Muscle of leg (tissue), 16 donors: ENCODE measurements around the gene PEX5L. TPM values are rescaled to one million over a fixed set of nuclear protein-coding genes. Genes with fewer than 3 reads are reported as not detected.

Source experiments
- DNase-seq: peaks from one replicate; pipeline ENCODE4 v3.0.0; 2013
- H3K27ac ChIP-seq: one replicate; pipeline ENCODE4 v1.5.1; 2013; ENCODE audit warnings: mild to moderate bottlenecking, low read length, control low read depth
- H3K27me3 ChIP-seq: one replicate; pipeline ENCODE4 v1.6.1; 2013; ENCODE audit warnings: low read length; ENCODE audit not compliant: control insufficient read depth, insufficient read depth
- H3K36me3 ChIP-seq: one replicate; pipeline ENCODE4 v1.6.1; 2013; ENCODE audit warnings: low read length; ENCODE audit not compliant: control insufficient read depth, insufficient read depth
- H3K4me1 ChIP-seq: one replicate; pipeline ENCODE4 v1.6.1; 2013; ENCODE audit warnings: low read length; ENCODE audit not compliant: control insufficient read depth, insufficient read depth
- H3K4me3 ChIP-seq: one replicate; pipeline ENCODE4 v1.5.1; 2013; ENCODE audit warnings: low read length, control low read depth
- H3K9me3 ChIP-seq: replicated peaks from 2 replicates; pipeline ENCODE4 v1.6.1; 2013; ENCODE audit warnings: low read depth, low read length; ENCODE audit not compliant: control insufficient read depth
- WGBS: methylation state at CpG from one replicate; pipeline ENCODE4 v1.1.5; 2013; ENCODE audit warnings: missing lambda C conversion rate; ENCODE audit not compliant: insufficient coverage; 5-methylcytosine and 5-hydroxymethylcytosine counted together
- long read RNA-seq, 11 donors: transcript quantifications; one replicate each; lab custom pipeline, GENCODE V29; 2026
- polyA plus RNA-seq, 8 donors: library from polyadenylated mRNA; unstranded; fragments of 120-200 nt; gene quantifications; one replicate each; pipeline versions ENCODE4 v1.2.1 to v1.2.3, GENCODE V29; 2013; ENCODE audit warnings: inconsistent platforms in 1 of 8, low replicate concordance in 1 of 8; ENCODE audit not compliant: insufficient read length in 8 of 8, insufficient read depth in 1 of 8
- total RNA-seq: library from RNA; stranded (reverse); fragments of 120-200 nt; gene quantifications from one replicate; pipeline ENCODE4 v1.2.4, GENCODE V29; 2013

The PEX5L gene, protein sequence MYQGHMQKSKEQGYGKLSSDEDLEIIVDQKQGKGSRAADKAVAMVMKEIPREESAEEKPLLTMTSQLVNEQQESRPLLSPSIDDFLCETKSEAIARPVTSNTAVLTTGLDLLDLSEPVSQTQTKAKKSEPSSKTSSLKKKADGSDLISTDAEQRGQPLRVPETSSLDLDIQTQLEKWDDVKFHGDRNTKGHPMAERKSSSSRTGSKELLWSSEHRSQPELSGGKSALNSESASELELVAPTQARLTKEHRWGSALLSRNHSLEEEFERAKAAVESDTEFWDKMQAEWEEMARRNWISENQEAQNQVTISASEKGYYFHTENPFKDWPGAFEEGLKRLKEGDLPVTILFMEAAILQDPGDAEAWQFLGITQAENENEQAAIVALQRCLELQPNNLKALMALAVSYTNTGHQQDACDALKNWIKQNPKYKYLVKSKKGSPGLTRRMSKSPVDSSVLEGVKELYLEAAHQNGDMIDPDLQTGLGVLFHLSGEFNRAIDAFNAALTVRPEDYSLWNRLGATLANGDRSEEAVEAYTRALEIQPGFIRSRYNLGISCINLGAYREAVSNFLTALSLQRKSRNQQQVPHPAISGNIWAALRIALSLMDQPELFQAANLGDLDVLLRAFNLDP
- total RNA-seq (not detected), polyA plus RNA-seq (under 1 TPM; 0.06 to 0.32 (median 0.18) TPM)
- long read RNA-seq, donor 1 = 0 reads
- long read RNA-seq, donor 2 = 0 reads
- long read RNA-seq, donor 3 = 0 reads
- long read RNA-seq, donor 4 = 0 reads
- long read RNA-seq, donor 5 = 0 reads
- long read RNA-seq, donor 6 = 0 reads
- long read RNA-seq, donor 7 = 0 reads
- long read RNA-seq, donor 8 = 0 reads
- long read RNA-seq, donor 9 = 0 reads
- long read RNA-seq, donor 10 = 0 reads
- long read RNA-seq, donor 11 = 0 reads

DNA sequence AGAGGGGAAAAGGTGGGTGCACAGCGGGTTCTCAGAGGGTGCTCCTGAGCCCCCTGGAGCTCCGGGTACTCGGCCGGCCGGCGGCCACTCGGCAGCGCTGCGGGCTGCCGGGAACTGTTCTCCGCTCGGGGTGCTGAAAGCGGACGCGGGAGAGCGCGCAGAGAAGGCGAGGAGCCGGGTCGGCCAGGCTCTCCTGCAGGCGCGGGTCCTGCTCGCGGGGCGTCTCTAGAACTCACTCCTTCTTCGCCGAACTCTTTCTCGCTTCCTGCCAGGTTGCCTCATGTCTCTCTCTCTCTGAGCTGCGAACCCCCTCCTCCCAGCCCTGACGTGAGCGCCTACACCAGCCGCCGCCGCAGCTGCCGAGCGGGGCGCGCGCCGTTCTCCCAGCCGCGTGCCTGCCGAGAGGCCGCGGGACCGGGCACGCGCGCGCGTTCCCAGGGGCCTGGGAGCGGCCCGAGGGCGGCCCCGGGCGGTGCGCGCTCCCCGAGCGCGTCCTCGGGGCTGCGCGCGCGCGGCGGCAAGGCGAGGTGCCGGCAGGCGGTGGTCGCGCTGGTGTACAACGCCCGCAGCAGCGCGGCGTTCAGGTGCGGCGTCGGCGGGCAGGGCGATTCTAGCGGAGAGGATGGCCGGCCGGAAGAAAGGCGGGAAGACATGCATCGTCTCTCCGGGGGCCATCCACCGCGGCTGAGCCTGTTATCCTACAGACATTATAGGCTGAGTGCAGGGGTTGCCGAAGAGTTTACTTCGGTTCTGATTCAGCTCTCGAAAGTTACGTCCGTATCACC is at the start of gene PEX5L:
PEX5L (minus strand) TSS at position 267 of the 785 bp plus-strand sequence. CDS start 338 bp downstream, outside the sequence.
- Histone ChIP-seq H3K27ac (no peak within 1 kb of the TSS), H3K4me1 (peaks cover 4% of the 10 kb centered on the region), H3K4me3 (peak within 1 kb of the TSS; percentile 20), H3K9me3 (no peaks in the 10 kb centered on the region), H3K36me3 (no peaks in the 10 kb centered on the region), H3K27me3 (peaks cover 14% of the 10 kb centered on the region)
- under 1% methylated on average over 94 of the region's 96 CpGs for WGBS
- peak; percentile 66 for DNase-seq

DNA sequence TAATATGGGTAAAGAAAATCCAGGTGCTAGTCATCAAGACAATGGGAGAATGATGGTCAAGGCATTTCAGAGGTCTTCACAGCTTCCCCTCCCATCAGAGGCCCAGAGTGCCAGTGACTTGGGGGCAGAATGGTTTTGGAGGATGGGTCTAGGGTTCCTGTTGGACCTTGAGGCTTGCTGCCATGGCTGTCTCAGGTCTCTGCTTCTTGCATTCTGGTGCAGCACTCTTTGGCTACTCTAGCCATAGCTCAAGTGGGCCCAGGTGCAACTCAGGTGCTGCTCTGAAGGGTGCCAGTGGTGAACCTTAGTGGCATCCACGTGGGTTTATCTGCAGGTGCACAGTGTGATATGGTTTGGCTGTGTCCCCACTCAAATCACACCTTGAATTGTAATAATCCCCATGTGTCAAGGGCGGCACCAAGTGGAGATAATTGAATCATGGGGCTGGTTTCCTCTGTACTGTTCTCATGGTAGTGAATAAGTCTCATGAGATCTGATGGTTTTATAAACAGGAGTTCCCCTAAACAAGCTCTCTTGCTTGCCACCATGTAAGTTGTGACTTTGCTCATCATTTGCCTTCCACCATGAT is 48.5 kb upstream of the PEX5L start:
- Histone ChIP-seq H3K27me3 (no peaks in the 10 kb centered on the region), H3K9me3 (no peaks in the 10 kb centered on the region), H3K27ac (no peak overlapping the region), H3K4me1 (no peaks in the 10 kb centered on the region), H3K36me3 (no peaks in the 10 kb centered on the region), H3K4me3 (no peak overlapping the region)
- DNase-seq = no peak
- no CpG with 5 or more reads among the region's 2 CpGs for WGBS

DNA sequence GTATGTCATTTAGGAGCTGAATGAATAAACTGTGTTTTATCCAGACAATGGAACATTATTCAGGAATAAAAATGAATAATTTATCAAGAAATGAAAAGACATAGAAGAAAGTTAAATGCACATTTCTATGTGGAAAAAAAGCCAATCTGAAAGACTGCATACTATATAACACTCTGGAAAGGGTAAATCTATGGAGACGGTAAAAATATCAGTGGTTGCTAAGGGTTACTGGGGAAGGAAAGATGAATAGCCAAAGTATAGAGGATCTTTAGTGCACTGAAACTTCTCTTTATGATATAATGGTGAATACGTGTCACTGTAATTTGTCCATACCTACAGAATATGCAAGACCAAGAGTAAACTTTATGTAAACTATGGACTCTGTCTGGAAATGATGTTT is 46.0 kb upstream of the PEX5L start:
- no peaks in the 10 kb centered on the region for H3K4me1 ChIP-seq
- no peaks in the 10 kb centered on the region for H3K27me3 ChIP-seq
- no peaks in the 10 kb centered on the region for H3K9me3 ChIP-seq
- WGBS = no CpG with 5 or more reads among the region's 2 CpGs
- DNase-seq = no peak
- H3K27ac ChIP-seq = no peak overlapping the region
- H3K4me3 ChIP-seq = no peak overlapping the region
- no peaks in the 10 kb centered on the region for H3K36me3 ChIP-seq

DNA sequence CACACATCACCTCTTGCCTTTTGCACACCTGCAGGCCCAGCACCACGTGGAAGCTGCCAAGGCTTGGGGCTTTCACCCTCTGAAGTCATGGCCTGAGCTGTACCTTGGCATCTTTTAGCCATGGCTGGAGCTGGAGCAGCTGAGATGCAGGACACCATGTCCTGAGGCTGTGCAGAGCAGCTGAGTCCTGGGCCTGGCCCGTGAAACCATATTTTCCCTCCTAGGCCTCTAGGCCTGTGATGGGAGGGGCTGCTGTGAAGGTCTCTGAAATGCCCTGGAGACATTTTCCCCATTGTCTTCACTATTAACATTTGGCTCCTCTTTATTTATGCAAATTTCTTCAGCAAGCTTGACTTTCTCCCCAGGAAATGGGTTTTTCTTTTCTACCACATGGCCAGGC is 41.9 kb upstream of the PEX5L start:
- H3K36me3 ChIP-seq = no peaks in the 10 kb centered on the region
- H3K9me3 ChIP-seq = no peaks in the 10 kb centered on the region
- H3K4me1 ChIP-seq = no peaks in the 10 kb centered on the region
- no peak for DNase-seq
- WGBS = 60% methylated on average over 1 of the region's 2 CpGs
- H3K27ac ChIP-seq = no peak overlapping the region
- no peaks in the 10 kb centered on the region for H3K27me3 ChIP-seq
- H3K4me3 ChIP-seq = no peak overlapping the region

DNA sequence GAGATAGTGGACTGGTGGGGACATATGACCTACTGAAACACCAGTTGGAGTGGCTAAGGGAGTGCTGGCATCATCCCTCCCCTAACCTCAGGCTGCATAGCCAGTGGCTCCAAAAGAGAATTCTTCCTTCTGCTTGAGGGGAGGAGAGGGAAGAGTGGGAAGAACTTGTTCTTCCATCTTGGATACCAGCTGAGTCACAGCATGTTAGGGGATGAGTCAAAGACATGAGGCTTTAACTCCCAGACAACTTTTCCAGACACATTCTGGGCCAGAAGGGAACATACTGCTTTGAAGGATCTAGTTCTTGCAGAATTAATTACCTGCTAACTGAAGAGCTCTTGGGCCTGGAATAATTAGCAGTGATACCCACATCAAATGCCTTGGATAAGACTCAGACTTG is 36.8 kb upstream of the PEX5L start:
- no peak overlapping the region for H3K27ac ChIP-seq
- no peaks in the 10 kb centered on the region for H3K4me1 ChIP-seq
- H3K4me3 ChIP-seq = no peak overlapping the region
- no peak for DNase-seq
- H3K36me3 ChIP-seq = no peaks in the 10 kb centered on the region
- no peaks in the 10 kb centered on the region for H3K9me3 ChIP-seq
- H3K27me3 ChIP-seq = no peaks in the 10 kb centered on the region

DNA sequence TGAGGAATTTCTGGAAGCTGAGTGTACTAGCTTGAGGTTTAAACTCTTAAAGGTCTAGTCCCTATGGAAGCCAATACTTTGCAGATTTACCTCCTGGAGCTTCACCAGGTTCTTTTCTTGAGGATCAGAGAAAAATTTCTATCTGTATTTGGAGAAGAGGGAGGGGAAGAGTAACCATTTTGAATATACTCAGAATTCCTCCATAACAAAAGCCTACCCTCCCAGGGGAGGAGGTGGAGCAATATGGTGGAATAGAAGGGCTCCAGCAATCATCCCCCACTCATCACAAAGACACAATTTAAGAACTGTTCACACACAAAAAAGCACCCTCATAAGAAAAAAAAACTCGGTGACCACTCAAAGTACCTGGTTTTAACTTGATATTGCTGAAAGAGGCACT is 36.0 kb upstream of the PEX5L start:
- Histone ChIP-seq H3K4me3 (no peak overlapping the region), H3K36me3 (no peaks in the 10 kb centered on the region), H3K27me3 (no peaks in the 10 kb centered on the region), H3K9me3 (no peaks in the 10 kb centered on the region), H3K4me1 (no peaks in the 10 kb centered on the region), H3K27ac (no peak overlapping the region)
- no peak for DNase-seq
- no CpG with 5 or more reads among the region's 1 CpG for WGBS

DNA sequence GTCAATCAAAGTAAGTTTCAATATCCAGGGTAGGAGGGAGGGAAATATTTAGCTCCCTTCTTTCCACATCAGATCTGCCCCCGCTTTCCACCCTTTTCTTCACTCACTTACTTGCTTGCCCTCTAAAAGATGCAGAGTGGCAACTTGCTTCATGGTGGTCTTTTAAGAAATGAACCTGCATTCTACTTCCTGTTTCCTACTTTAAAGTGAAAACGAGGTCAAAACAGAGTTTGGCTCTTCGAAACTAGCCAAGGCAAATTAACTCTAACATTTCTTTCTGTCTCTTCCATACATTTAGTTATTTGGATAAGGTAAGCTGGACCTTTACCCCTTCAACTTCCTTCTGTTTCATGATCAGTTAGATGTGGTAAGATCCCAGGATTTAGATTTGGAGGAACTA is 34.2 kb upstream of the PEX5L start:
- Histone ChIP-seq H3K9me3 (no peaks in the 10 kb centered on the region), H3K4me3 (no peak overlapping the region), H3K36me3 (no peaks in the 10 kb centered on the region), H3K27ac (no peak overlapping the region), H3K27me3 (no peaks in the 10 kb centered on the region), H3K4me1 (no peaks in the 10 kb centered on the region)
- no peak for DNase-seq
- WGBS = no CpG with 5 or more reads among the region's 3 CpGs

DNA sequence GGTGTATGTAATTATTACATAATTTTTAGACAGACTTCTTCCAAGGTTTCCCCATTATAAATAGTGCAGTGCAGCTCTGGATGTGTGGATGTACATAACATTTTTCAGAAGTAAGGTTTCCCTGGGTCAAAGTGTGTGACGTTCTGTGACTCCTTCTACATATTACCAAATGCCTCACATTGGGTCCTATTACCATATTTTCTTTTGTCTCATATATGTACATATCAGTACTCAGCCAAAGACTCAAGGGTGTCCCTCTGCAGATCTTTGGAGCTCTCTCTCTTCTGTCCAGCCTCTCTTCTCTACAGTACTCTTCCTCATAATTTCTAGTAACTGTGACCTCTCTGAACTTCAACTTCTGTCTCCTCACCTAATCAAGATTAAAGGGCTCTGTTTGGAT is 31.3 kb upstream of the PEX5L start:
- Histone ChIP-seq H3K4me1 (no peaks in the 10 kb centered on the region), H3K27ac (no peak overlapping the region), H3K4me3 (no peak overlapping the region), H3K9me3 (no peaks in the 10 kb centered on the region), H3K27me3 (no peaks in the 10 kb centered on the region), H3K36me3 (no peaks in the 10 kb centered on the region)
- no peak for DNase-seq
- 50% methylated on average over 1 of the region's 1 CpG for WGBS

DNA sequence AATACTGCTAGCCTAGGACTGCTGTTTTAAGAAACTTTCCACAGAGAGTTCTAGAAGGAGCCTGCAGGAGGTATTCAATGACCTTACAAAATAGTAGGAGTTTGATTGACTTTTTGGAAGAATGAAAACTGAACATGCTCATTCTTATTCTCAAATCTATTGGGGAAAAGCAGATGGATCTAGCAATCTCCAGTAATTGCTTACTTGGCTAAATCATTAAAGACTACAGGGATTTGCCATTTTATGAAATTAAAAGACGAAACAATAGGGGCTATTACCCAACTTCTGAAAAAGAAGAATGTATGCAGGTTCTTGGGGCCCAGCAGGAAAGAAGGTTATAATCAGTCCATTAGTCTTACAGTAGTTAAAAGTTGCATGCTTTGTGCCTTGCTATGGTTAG is 29.9 kb upstream of the PEX5L start:
- WGBS = no CpG with 5 or more reads among the region's 1 CpG
- H3K4me3 ChIP-seq = no peak overlapping the region
- no peak for DNase-seq
- H3K9me3 ChIP-seq = no peaks in the 10 kb centered on the region
- no peak overlapping the region for H3K27ac ChIP-seq
- no peaks in the 10 kb centered on the region for H3K4me1 ChIP-seq
- H3K27me3 ChIP-seq = no peaks in the 10 kb centered on the region
- H3K36me3 ChIP-seq = no peaks in the 10 kb centered on the region
